KMS-11 (cell line): Measurements from ENCODE around the gene ALKBH4.

ENCODE experiments used
- H2AFZ ChIP-seq: fragments of 200-600 bp; sonication (generic); 2 replicates; pipeline ENCODE4 v1.6.1; 2016; ENCODE audit warnings: antibody characterized with exemption, mixed run types, low read depth
- H3K27ac ChIP-seq: fragments of 200-600 bp; sonication (generic); 2 replicates; pipeline ENCODE4 v1.6.1; 2016; ENCODE audit warnings: mild to moderate bottlenecking, mixed run types
- H3K27me3 ChIP-seq: fragments of 200-600 bp; sonication (generic); 2 replicates; pipeline ENCODE4 v1.6.1; 2017; ENCODE audit warnings: mild to moderate bottlenecking, low read depth, mixed run types, moderate library complexity; ENCODE audit not compliant: insufficient read depth
- H3K36me3 ChIP-seq: fragments of 200-600 bp; sonication (generic); 2 replicates; pipeline ENCODE4 v1.6.1; 2017; ENCODE audit warnings: mild to moderate bottlenecking, mixed run types; ENCODE audit not compliant: insufficient read depth
- H3K4me1 ChIP-seq: fragments of 200-600 bp; sonication (generic); 2 replicates; pipeline ENCODE4 v1.6.1; 2016; ENCODE audit warnings: mild to moderate bottlenecking, low read depth, mixed run types; ENCODE audit not compliant: poor library complexity, severe bottlenecking
- H3K4me2 ChIP-seq: fragments of 200-600 bp; sonication (generic); 2 replicates; pipeline ENCODE4 v1.7.0; 2016; ENCODE audit warnings: mild to moderate bottlenecking, mixed run types
- H3K4me3 ChIP-seq: fragments of 200-600 bp; sonication (generic); IDR thresholded peaks from 2 replicates; pipeline ENCODE4 v1.6.1; 2017; ENCODE audit warnings: low read depth, low read length, mixed read lengths; ENCODE audit not compliant: insufficient read depth
- H3K79me2 ChIP-seq: fragments of 200-600 bp; sonication (generic); 2 replicates; pipeline ENCODE4 v1.6.1; 2016; ENCODE audit warnings: low read depth, mixed run types; ENCODE audit not compliant: insufficient read depth
- H3K9ac ChIP-seq: fragments of 200-600 bp; sonication (generic); 2 replicates; pipeline ENCODE4 v1.6.1; 2016; ENCODE audit warnings: mild to moderate bottlenecking, mixed run types
- H4K20me1 ChIP-seq: fragments of 200-600 bp; sonication (generic); 2 replicates; pipeline ENCODE4 v1.6.1; 2016; ENCODE audit warnings: mild to moderate bottlenecking, mixed run types; ENCODE audit not compliant: insufficient read depth
- TF ChIP-seq, protein P1 (sequence below): fragments of 200-600 bp; sonication (generic); conservative IDR thresholded peaks from 2 replicates; pipeline ENCODE4 v1.6.1; 2017; ENCODE audit warnings: low read depth, mild to moderate bottlenecking, antibody characterized with exemption, low read length, moderate library complexity, mixed read lengths

Gene ALKBH4

DNA sequence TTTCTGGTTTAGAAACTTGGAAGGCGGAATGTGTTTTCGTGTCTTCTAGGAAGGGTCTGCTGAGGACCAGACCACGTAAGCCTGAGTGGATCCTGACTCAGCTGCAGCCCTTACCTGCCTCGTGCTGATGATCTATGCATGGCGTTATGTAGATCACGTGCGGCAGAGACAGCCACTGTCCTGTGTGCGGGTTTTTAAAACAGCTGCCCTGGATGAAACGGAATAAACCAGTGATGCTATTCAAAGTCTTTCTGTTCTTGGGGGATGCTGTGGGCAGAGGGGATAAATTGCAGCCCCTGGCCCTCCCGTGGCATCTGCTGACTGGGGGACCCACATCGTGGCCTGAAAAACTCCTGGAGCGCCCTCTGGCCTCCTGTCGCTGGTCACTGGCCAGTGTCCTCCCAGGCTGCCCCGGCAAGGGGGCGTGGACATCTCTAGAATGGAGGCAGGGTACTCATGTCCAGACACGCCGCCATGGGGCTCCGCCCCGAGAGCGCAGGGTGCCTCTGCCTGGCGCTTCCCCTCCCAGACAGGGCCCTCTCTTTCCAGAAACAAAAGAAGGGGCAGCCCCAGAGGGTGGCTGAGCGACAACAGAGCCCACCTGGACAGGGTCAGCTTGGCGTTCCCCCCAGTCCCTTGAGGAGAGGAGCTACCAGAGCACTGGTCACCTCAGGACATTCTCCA is 13.2 kb downstream of the ALKBH4 start:
- no peaks in the 10 kb centered on the region for H4K20me1 ChIP-seq
- H3K4me1 ChIP-seq = peaks cover 34% of the 10 kb centered on the region

DNA sequence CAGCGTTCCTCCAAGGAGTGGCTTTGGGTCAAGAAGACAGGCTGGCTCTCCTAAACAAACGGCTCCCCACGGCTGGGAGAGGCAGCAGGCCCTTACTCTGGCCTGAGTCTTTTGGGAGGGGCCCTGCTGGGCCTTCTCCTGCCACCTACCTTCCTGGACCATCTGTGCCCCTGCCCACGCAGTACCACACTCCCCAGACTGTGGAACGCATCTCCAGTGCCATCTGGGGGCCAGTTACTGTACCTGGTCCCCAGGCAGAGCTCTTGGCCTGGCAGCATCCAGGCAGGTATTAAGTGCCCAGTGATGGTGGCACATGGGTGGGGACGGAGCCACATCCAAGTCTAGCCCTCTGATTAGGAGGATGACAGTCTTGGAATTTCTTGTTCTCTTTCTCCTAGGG is 14.4 kb downstream of the ALKBH4 start:
- Histone ChIP-seq H3K79me2 (peaks cover 10% of the 10 kb centered on the region; the same call in 1 of the 2 replicates), H3K9ac (no peak overlapping the region), H3K36me3 (peaks cover 6% of the 10 kb centered on the region; the same call in 1 of the 2 replicates), H3K27ac (peak overlapping the region; percentile 62; the same call in 1 of the 2 replicates), H4K20me1 (no peaks in the 10 kb centered on the region), H3K4me3 (no peak overlapping the region), H2AFZ (no peak overlapping the region), H3K4me2 (peak overlapping the region; percentile 80), H3K27me3 (no peaks in the 10 kb centered on the region), H3K4me1 (peaks cover 45% of the 10 kb centered on the region)
- TF ChIP-seq, protein P1, sequence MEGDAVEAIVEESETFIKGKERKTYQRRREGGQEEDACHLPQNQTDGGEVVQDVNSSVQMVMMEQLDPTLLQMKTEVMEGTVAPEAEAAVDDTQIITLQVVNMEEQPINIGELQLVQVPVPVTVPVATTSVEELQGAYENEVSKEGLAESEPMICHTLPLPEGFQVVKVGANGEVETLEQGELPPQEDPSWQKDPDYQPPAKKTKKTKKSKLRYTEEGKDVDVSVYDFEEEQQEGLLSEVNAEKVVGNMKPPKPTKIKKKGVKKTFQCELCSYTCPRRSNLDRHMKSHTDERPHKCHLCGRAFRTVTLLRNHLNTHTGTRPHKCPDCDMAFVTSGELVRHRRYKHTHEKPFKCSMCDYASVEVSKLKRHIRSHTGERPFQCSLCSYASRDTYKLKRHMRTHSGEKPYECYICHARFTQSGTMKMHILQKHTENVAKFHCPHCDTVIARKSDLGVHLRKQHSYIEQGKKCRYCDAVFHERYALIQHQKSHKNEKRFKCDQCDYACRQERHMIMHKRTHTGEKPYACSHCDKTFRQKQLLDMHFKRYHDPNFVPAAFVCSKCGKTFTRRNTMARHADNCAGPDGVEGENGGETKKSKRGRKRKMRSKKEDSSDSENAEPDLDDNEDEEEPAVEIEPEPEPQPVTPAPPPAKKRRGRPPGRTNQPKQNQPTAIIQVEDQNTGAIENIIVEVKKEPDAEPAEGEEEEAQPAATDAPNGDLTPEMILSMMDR = peak; percentile 73

More for the DNA sequence above, 13.2 kb downstream of the ALKBH4 start:
- no peak overlapping the region; the same call in 1 of the 2 replicates for H2AFZ ChIP-seq
- peak overlapping the region; percentile 80 for H3K4me2 ChIP-seq
- H3K79me2 ChIP-seq = no peaks in the 10 kb centered on the region; the same call in 1 of the 2 replicates
- H3K4me3 ChIP-seq = no peak overlapping the region
- peak overlapping the region; percentile 48; the same call in 1 of the 2 replicates for H3K9ac ChIP-seq
- TF ChIP-seq, protein P1 = 0 out of 2 replicates have a peak, but pooled peaks have one; percentile 17
- H3K36me3 ChIP-seq = peaks cover under 1% of the 10 kb centered on the region; the same call in 1 of the 2 replicates
- H3K27me3 ChIP-seq = no peaks in the 10 kb centered on the region
- peak overlapping the region; percentile 62 for H3K27ac ChIP-seq

DNA sequence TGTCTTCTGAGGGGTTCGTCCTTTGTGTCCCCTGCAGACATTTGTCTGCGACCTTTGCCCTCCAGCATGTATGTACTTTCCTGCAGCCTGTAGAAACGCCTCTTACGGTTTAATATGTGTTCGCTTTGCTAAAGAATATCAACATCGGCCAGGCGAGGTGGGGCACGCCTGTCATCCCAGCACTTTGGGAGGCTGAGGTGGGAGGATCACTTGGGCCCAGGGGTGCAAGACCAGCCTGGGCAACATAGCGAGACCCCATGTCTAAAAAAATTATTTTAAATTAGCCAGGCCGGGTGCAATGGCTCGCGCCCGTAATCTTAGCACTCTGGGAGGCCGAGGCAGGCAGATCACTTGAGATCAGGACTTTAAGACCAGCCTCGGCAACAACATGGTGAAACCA is 15.5 kb downstream of the ALKBH4 start:
- Histone ChIP-seq H3K27ac (no peak overlapping the region; the same call in 1 of the 2 replicates), H3K4me1 (peaks cover 56% of the 10 kb centered on the region), H3K79me2 (peaks cover 10% of the 10 kb centered on the region; the same call in 1 of the 2 replicates), H3K4me3 (no peak overlapping the region), H3K9ac (no peak overlapping the region), H3K36me3 (peaks cover 6% of the 10 kb centered on the region; the same call in 1 of the 2 replicates), H3K4me2 (no peak overlapping the region), H3K27me3 (no peaks in the 10 kb centered on the region), H4K20me1 (no peaks in the 10 kb centered on the region), H2AFZ (no peak overlapping the region)
- TF ChIP-seq, protein P1 = no peak

DNA sequence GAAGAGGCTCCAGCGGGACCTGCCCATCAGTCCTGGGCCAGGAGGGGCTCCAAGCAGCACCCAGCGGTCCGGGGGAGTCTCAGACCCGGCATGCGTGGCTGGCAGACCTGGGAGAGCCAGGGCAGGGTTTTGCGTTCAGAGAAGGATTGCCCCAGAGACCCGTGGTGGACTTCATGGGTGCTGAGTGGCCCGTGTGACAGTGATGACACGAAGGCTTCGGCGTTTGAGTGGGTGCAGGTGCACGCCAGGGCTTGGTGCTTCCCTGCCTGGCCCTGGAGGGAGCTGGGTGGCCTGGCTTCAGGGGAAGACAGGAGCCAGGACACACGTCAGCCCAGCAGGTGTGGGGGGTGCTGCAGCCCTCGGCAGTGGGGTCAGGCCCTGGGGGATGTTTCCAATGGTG is 17.4 kb downstream of the ALKBH4 start:
- H3K4me3 ChIP-seq = no peak overlapping the region
- no peak overlapping the region for H3K27ac ChIP-seq
- H3K36me3 ChIP-seq = peaks cover 6% of the 10 kb centered on the region; the same call in 1 of the 2 replicates
- H3K27me3 ChIP-seq = no peaks in the 10 kb centered on the region
- no peaks in the 10 kb centered on the region for H4K20me1 ChIP-seq
- H3K79me2 ChIP-seq = peaks cover 22% of the 10 kb centered on the region
- TF ChIP-seq, protein P1 = no peak
- peaks cover 74% of the 10 kb centered on the region for H3K4me1 ChIP-seq
- no peak overlapping the region for H3K9ac ChIP-seq
- H3K4me2 ChIP-seq = no peak overlapping the region
- H2AFZ ChIP-seq = no peak overlapping the region
